OCI-LY1 (cell line): ENCODE measurements around the gene DVL1.
"Not testable (repeated sequence)": the region's sequence is repeated elsewhere in the genome, so short reads cannot be mapped to it uniquely, and the experiment has no call there.

Experiments
- H2AFZ ChIP-seq: fragments of 200-600 bp; sonication (generic), shearing (Covaris generic); 2 replicates; pipeline ENCODE4 v1.6.0; 2014; ENCODE audit warnings: antibody characterized with exemption, mild to moderate bottlenecking, low read length
- H3F3A ChIP-seq: fragments of 200-600 bp; sonication (generic), shearing (Covaris generic); 2 replicates; pipeline ENCODE4 v1.6.0; 2014; ENCODE audit warnings: mild to moderate bottlenecking, antibody characterized with exemption, low read length, moderate library complexity; ENCODE audit not compliant: insufficient read depth
- H3K27ac ChIP-seq: fragments of 200-600 bp; sonication (generic); 2 replicates; pipeline ENCODE4 v1.5.1; 2014; ENCODE audit warnings: low read length, mixed run types, mild to moderate bottlenecking, low read depth; ENCODE audit not compliant: poor library complexity, severe bottlenecking
- H3K27me3 ChIP-seq: fragments of 200-600 bp; sonication (generic); 2 replicates; pipeline ENCODE4 v1.6.0; 2014; ENCODE audit warnings: antibody characterized with exemption, mild to moderate bottlenecking, low read length, moderate library complexity; ENCODE audit not compliant: insufficient read depth
- H3K36me3 ChIP-seq: fragments of 200-600 bp; sonication (generic); 2 replicates; pipeline ENCODE4 v1.6.1; 2014; ENCODE audit warnings: mild to moderate bottlenecking, antibody characterized with exemption, low read length, moderate library complexity, mixed read lengths; ENCODE audit not compliant: insufficient read depth
- H3K4me1 ChIP-seq: fragments of 200-600 bp; sonication (generic); 2 replicates; pipeline ENCODE4 v1.5.1; 2014; ENCODE audit warnings: mild to moderate bottlenecking, low read length, moderate library complexity; ENCODE audit not compliant: insufficient read depth, severe bottlenecking
- H3K4me2 ChIP-seq: fragments of 200-600 bp; sonication (generic), shearing (Covaris generic); 2 replicates; pipeline ENCODE4 v1.6.1; 2014; ENCODE audit warnings: low read length
- H3K4me3 ChIP-seq: fragments of 200-600 bp; sonication (generic); 2 replicates; pipeline ENCODE4 v1.5.1; 2014; ENCODE audit warnings: low read length, low read depth, mild to moderate bottlenecking, mixed read lengths; ENCODE audit not compliant: poor library complexity, severe bottlenecking
- H3K79me2 ChIP-seq: fragments of 200-600 bp; shearing (Covaris generic); 2 replicates; pipeline ENCODE4 v1.6.1; 2016; ENCODE audit warnings: mixed run types, low read length, mixed read lengths; ENCODE audit not compliant: insufficient read depth
- H3K9ac ChIP-seq: fragments of 200-600 bp; sonication (generic), shearing (Covaris generic); 2 replicates; pipeline ENCODE4 v1.6.1; 2014; ENCODE audit warnings: mild to moderate bottlenecking, low read length, mixed read lengths
- H3K9me2 ChIP-seq: fragments of 200-600 bp; sonication (generic), shearing (Covaris generic); 2 replicates; pipeline ENCODE4 v1.6.1; 2014; ENCODE audit warnings: low read depth, mild to moderate bottlenecking, low read length, mixed read lengths
- H3K9me3 ChIP-seq: fragments of 200-600 bp; shearing (Covaris generic); 2 replicates; pipeline ENCODE4 v1.6.1; 2014; ENCODE audit warnings: low read length, mixed read lengths
- H4K20me1 ChIP-seq: fragments of 200-600 bp; sonication (generic), shearing (Covaris generic); 2 replicates; pipeline ENCODE4 v1.6.0; 2016; ENCODE audit warnings: mild to moderate bottlenecking, low read length; ENCODE audit not compliant: insufficient read depth
- EZH2 ChIP-seq: fragments of 200-600 bp; sonication (generic), shearing (Covaris generic); IDR thresholded peaks from 2 replicates; pipeline ENCODE4 v1.8.0; 2017; ENCODE audit warnings: borderline replicate concordance, mixed run types, mild to moderate bottlenecking, antibody characterized with exemption, low read length, moderate library complexity, mixed read lengths
- TF ChIP-seq, protein P1 (sequence below): fragments of 200-600 bp; sonication (generic), shearing (Covaris generic); IDR thresholded peaks from 2 replicates; pipeline ENCODE4 v1.5.1; 2017; ENCODE audit warnings: mild to moderate bottlenecking, antibody characterized with exemption, low read length, moderate library complexity, mixed read lengths

The DVL1 gene

DNA sequence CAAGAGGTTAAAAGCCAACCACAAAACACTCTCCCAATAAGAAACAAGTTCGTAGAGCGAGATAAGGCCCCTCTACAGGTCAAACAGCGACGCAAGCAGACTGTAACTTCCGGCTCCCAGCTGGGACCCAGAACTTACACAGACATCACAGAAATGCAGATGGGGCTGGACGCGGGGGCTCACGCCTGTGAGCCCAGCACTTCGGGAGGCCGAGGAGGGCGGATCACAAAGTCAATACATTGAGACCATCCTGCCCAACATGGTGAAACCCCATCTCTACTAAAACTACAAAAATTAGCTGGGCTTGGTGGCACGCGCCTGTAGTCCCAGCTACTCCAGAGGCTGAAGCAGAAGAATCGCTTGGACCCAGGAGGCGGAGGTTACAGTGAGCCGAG lies 38.9 kb upstream of the DVL1 start:
- Histone ChIP-seq H2AFZ (no peak overlapping the region), H3K9me3 (no peaks in the 10 kb centered on the region), H3K4me3 (no peak overlapping the region), H3K9me2 (no peaks in the 10 kb centered on the region), H3K9ac (no peak overlapping the region), H3F3A (no peaks in the 10 kb centered on the region), H4K20me1 (no peaks in the 10 kb centered on the region), H3K36me3 (peaks cover 87% of the 10 kb centered on the region), H3K4me1 (no peaks in the 10 kb centered on the region), H3K79me2 (no peaks in the 10 kb centered on the region), H3K4me2 (no peak overlapping the region), H3K27me3 (no peaks in the 10 kb centered on the region), H3K27ac (no peak overlapping the region)
- TF ChIP-seq, protein P1, sequence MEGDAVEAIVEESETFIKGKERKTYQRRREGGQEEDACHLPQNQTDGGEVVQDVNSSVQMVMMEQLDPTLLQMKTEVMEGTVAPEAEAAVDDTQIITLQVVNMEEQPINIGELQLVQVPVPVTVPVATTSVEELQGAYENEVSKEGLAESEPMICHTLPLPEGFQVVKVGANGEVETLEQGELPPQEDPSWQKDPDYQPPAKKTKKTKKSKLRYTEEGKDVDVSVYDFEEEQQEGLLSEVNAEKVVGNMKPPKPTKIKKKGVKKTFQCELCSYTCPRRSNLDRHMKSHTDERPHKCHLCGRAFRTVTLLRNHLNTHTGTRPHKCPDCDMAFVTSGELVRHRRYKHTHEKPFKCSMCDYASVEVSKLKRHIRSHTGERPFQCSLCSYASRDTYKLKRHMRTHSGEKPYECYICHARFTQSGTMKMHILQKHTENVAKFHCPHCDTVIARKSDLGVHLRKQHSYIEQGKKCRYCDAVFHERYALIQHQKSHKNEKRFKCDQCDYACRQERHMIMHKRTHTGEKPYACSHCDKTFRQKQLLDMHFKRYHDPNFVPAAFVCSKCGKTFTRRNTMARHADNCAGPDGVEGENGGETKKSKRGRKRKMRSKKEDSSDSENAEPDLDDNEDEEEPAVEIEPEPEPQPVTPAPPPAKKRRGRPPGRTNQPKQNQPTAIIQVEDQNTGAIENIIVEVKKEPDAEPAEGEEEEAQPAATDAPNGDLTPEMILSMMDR, result no peak
- TF ChIP-seq EZH2, result no peak

DNA sequence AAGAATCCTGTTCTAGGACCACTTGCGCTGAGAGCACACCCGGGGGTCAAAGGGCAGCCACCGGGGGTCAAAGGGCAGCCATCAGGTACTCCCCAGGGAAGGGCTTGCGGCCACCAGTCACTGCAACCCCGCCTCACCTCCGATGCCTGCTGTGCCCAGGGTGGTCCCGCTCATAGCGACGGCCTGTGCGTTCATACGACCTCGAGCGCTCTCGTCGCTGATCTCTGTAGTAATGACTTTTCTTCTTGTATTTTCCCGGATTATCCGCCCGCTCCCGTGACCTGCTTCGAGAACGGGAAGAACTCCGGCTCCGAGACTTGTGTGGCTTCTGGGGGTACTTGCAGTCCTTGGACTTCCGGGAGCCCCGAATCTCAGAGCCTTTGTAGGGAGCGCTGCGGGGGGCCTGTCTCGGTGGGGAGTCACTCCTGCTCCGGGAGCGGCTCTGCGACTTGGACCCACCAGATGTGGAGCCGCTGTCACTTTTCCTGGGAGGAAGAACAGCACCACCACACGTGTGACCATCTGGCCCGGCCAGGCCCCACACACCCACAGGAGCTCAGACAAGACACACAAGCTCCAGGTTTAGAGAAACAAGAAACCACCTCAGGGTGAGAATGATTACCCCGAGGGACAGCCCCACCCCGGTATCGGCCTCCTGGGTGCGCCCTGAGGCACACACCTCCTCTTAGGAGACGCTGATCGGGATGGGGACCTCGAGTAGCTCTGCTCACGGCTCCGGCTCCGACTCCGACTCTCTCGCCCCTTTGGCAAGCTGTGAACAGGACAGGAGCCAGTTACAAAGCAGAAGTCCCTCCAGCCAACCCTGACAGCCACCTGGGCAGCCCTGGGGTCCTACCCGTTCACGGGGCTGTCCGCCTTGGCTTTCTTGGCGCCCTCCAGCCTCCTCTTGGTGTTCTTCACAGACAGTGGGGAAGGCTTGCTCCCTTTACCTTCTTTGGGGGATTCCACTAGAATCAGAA lies 38.2 kb upstream of the DVL1 start:
- Histone ChIP-seq H3K4me1 (no peaks in the 10 kb centered on the region), H3K27ac (no peak overlapping the region), H3K36me3 (peaks cover 80% of the 10 kb centered on the region), H3K27me3 (no peaks in the 10 kb centered on the region), H3K4me3 (no peak overlapping the region), H3K9ac (no peak overlapping the region), H3K79me2 (no peaks in the 10 kb centered on the region), H3F3A (no peaks in the 10 kb centered on the region), H3K9me3 (no peaks in the 10 kb centered on the region), H3K4me2 (no peak overlapping the region), H4K20me1 (no peaks in the 10 kb centered on the region), H3K9me2 (no peaks in the 10 kb centered on the region), H2AFZ (no peak overlapping the region)
- no peak for TF ChIP-seq EZH2
- TF ChIP-seq, protein P1, result no peak

DNA sequence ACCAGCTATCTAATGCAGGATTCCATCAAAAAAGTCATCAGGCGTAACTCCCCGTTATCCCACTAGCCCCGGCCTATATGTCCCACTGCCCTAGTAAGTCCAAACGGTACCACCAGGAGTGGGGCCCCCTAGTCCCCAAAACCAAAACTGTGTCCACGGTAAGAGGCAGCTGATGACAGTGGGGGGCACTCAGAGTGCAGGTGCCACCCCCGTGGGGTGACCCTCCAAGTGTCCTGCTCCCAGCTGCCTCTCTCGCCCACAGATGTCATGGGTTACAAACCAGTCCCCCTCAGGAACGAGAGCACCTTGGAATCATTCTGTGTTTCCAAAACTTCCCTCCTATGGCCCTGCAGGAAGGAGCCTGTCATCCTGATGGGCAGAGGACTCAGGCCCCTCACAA lies 36.7 kb upstream of the DVL1 start:
- no peaks in the 10 kb centered on the region for H3K9me3 ChIP-seq
- H3K4me3 ChIP-seq, result no peak overlapping the region
- no peak overlapping the region for H3K4me2 ChIP-seq
- H3F3A ChIP-seq, result no peaks in the 10 kb centered on the region
- H3K27ac ChIP-seq, result no peak overlapping the region
- H3K9me2 ChIP-seq, result no peaks in the 10 kb centered on the region
- H3K36me3 ChIP-seq, result peaks cover 79% of the 10 kb centered on the region
- H3K79me2 ChIP-seq, result no peaks in the 10 kb centered on the region
- H3K27me3 ChIP-seq, result no peaks in the 10 kb centered on the region
- no peak overlapping the region for H2AFZ ChIP-seq
- no peak overlapping the region for H3K9ac ChIP-seq
- H4K20me1 ChIP-seq, result no peaks in the 10 kb centered on the region
- no peaks in the 10 kb centered on the region for H3K4me1 ChIP-seq
- TF ChIP-seq, protein P1, result no peak
- TF ChIP-seq EZH2, result no peak

DNA sequence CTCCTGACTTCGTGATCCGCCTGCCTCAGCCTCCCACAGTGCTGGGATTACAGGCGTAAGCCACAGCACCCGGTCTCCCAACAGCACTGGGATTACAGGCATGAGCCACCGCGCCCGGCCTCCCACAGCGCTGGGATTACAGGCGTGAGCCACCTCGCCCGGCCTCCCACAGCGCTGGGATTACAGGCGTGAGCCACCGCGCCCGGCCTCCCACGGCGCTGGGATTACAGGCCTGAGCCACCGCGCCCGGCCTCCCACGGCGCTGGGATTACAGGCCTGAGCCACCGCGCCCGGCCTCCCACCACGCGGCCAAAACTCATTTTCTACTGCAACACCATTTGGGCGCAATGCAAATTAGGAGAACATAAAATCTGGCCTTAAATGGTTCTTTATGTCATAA lies 36.1 kb upstream of the DVL1 start:
- not testable (repeated sequence) for H3K9me2 ChIP-seq, H3K4me3 ChIP-seq, H3K4me1 ChIP-seq, H3K4me2 ChIP-seq, H3K27ac ChIP-seq, H2AFZ ChIP-seq, H3K9ac ChIP-seq, H3K79me2 ChIP-seq, H3K27me3 ChIP-seq, H4K20me1 ChIP-seq, H3F3A ChIP-seq, H3K9me3 ChIP-seq
- H3K36me3 ChIP-seq, result peaks cover 73% of the 10 kb centered on the region
